H1 (cell line): ENCODE measurements around the gene SPATA16. TPM values are rescaled to one million over a fixed set of nuclear protein-coding genes. Genes with fewer than 3 reads are reported as not detected.

ENCODE experiments used
- JUND ChIP-seq: IDR thresholded peaks from 2 replicates; pipeline ENCODE4 v1.6.1; 2011; ENCODE audit warnings: mild to moderate bottlenecking, improper control_type of control experiment, low read length
- MAX ChIP-seq: IDR thresholded peaks from 2 replicates; pipeline ENCODE4 v1.6.1; 2012; ENCODE audit warnings: inconsistent platforms
- RXRA ChIP-seq: IDR thresholded peaks from 2 replicates; pipeline ENCODE4 v1.6.1; 2011; ENCODE audit warnings: low read depth, mild to moderate bottlenecking, low read length, moderate library complexity; ENCODE audit not compliant: insufficient read depth
- SIRT6 ChIP-seq: IDR thresholded peaks from one replicate; pipeline ENCODE4 v1.7.1; 2012; ENCODE audit warnings: low read length, inconsistent platforms
- polyA plus RNA-seq, 7 experiments: library from polyadenylated mRNA; depleted of rRNA in 3 of 7; stranded (reverse) in 5 of 7; unstranded in 2 of 7; fragments of >200 nt in 5 of 7; fragments of 200-250 nt in 2 of 7; gene quantifications; 1 replicate in 5 of 7; 2 replicates in 1 of 7; 4 replicates in 1 of 7; pipeline versions ENCODE4 v1.2.1 to v1.2.3, GENCODE V29; 2011 to 2013; ENCODE audit warnings: missing spikeins in 2 of 7, mixed read lengths in 2 of 7
- total RNA-seq: library from RNA; stranded (reverse); fragmentation: NEBNext Ultra II Directional; extraction: Animal tissue kit (Norgen Biotek cat#: 25700); gene quantifications from 2 replicates; pipeline ENCODE4 v1.2.1, GENCODE V29; 2021

SPATA16 gene
- total and polyA plus RNA-seq, 2 of the 8 experiments (the other 6 are each of a cell fraction or from before 2014, with no cell fraction given), result 0.05 to 2.7 TPM

- no peak for TF ChIP-seq MAX
- no peak for TF ChIP-seq RXRA
- TF ChIP-seq SIRT6, result no peak
- no peak for TF ChIP-seq JUND
These were observed 284.0 kb downstream of the SPATA16 start (continued) for GRCh38 chr3:172856795-172857742.
